ENCODE measurements around the gene PYGB.

PYGB gene

DNA sequence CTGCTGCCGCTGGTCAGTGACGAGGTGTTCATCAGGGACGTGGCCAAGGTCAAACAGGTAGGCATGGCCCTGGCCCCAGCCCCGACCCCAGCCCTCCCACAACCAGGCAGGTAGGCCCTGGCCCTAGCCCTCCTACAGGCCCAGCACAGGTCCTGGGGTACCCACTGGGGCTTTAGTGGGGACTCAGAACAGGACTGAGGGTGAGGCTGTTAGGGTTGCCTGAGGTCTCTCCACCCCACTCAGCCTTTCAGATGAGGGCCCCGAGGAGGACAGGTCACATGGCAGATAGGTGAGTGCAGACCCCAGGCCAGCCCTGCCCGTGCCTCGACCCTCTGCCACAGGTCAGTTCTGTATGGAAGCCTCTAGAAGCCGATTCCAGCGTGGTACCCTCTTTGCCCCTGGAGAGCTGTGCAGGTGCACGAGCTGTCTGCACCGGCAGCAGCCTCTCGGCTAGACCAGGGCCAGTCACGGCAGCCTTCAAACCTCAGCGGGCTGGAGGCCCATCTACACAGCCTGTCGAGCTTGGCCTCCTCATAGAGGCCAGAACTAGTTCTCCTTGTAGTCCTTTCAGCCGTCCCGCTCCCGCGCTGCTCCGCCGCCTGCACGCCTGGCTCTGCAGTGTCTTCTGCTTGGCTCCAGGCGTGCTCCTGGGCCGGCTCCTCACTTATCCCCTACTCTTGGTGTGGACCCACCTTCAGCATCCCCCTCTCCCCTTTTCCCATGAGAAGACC, 35.5 kb downstream of the PYGB start:
- peak; percentile 7 for DNase-seq

DNA sequence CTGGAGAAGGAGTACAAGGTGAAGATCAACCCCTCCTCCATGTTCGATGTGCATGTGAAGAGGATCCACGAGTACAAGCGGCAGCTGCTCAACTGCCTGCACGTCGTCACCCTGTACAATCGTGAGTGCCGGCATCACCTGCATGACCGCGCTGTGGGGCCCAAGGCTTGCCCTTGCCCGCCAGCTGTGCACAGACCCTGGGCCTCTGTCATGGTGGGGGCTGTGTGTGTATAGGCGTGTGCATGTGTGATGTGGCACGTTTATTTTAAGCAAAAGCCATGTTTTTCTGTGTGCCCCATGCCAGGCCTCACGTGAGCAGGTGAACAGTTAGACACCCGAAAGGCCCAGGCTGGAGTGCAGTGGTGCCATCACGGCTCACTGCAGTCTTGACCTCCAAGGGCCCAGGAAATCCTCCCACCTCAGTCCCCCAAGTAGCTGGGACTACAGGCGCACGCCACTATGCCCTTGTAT, 36.3 kb downstream of the PYGB start:
- DNase-seq = peak; percentile 9

DNA sequence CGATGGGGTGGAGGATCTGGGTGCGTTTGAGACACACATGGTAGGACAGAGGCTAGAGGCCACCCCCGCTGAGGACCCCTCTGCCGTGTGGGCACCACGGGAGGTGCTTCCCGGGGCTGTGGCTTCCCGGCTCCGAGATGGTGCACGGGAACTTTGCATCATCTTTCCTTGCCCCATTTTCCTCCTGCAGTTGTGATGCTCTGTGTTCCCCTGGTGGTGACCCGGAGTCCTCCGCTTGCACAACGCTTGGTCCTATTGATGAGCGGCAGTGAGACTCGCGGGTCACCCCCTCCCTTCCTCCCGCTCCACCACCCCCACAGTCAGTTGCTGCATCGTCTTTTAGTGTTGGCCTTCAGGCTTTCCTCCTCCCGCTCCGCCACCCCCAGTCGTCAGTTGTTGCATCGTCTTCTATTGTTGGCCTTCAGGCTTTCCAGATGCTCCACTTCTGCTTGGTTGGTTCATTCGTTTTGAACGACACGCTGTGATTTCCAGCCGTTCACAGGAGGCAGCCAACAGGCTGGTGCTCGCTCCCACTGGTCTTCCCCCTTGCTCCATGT, 37.3 kb downstream of the PYGB start:
- peak; percentile 7 for DNase-seq

DNA sequence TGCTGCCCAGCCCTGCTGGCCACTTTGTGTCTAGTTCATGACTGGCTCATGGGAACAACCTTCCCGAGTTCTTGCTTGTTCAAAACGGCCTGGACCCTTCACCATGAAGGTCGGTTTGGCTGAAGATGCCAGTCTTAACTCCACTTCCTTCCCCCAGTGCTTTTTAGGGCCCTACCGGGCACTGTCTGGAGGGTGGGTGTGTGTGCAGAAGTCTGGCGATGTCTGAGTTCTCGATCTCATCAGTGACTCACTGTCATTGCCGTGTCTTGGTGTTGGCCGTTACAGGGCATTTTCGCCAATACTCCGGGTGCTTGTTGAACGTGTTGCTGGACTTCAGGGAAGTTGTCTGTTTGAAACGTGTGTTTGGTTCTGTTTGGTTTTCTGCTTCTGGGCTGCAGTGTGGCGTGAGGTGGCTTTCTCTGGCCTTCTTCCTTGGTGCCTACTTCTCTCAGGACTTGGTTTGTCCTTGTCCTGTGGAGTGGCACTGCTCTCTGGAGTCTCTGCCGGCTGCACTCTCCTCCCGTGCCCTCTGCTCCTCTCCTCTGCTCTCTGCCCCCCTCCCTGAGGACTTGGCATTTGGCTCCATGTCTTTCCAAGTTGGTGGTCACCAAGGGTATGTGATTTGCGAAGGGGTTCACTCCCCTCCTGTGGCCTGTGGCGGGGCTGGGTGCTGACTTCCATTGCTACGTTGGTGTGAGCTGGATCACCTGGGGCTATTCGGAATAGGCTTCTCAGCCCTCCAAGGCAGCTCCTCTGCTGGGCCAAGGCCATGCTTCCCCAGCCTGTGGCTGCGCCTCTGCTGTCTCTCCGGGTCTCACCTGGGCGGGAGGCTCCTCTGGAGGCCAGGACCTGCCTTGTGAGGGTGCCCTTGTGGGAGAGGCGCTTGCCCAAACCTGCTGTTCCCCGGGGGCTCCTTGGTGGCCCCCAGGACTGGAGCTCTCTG, 38.2 kb downstream of the PYGB start:
- DNase-seq = peak; percentile 9

DNA sequence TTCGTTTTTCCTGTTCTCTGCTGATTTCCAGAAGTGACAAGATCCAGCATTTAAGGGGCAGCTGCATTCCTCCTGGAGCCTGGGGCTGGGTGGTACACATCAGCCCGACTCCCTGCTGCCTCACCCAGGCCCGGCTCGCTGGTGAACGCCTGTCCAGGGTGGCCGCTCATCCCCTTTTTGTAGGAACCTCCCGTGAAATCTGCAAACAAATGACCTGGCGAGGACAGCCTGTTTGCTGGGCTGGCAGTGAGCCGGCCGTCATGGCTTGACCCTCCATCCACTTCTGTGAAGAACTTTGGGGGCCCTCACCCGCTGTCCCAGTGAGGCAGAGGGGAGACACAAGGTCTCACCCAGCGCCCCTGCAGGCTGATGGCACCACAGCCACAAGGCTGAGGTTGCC, 39.0 kb downstream of the PYGB start:
- DNase-seq = peak; percentile 4

DNA sequence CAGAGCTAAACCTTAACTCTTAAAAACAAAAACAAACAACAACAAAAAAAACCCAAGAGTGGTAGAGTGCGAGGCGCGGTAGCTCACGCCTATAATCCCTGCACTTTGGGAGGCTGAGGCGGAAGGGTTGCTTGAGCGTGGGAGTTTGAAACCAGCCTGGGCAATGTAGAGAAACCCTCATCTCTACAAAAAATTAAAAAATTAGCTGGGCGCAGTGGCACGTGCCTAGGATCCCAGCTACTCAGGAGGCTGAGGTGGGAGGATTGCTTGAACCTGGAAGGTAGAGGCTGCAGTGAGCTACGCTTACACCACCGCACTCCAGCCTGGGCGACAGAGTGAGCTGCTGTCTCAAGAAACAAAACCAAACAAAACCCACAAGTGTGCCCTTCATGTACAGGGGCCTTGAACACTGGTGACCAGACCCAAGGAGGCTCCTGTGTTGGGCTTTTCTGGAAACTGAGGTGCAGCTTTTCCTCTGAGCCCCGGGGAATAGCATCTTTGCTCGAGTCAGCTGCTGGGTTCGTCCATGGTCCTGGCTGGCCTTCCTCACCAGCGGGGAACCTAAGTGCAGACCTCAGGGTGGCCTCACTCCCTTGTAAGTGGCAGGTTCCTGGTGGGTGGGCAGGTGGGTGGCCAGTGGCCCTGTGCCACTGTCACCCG, 39.9 kb downstream of the PYGB start:
- peak; percentile 2 for DNase-seq

DNA sequence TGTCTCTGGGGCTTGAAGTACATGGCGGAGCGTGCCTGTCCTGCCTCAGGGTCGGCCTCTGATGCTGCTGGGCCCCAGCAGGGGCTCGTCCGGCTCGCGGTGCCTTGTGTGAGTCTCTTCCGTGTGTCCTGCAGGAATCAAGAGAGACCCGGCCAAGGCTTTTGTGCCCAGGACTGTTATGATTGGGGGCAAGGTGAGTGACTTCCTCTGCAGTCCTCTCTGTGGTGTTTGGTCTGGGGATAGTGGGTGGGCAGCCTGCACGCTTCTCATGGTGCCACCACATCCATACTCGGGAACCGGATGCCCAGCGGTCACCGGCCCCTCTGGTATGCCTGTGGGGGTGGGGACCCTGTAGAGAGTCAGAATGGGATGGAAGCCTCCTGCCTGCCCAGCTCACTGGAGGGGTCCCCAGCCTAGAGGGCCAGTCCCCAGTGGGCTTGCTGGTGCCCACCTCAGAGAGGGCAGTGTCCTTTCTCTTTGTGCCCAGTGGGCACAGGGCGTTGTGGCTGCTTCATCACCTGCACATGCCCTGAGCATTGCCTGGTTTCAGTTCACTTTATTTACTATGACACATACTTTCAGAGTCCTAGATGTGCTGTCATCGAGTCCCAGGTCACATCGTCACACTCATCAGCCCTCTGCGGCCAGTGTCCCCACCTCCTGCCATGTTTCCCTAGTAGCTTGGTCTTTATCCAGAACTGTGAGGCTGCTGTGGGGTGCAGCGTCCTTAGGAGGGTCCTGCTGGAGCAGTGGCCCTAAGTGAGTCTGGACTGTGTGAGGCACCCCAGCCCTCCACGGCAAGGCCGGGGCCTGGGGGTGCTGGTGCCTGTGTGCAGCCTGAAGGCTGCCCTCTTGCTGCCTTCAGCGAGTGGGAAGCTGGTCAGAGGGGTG, 40.7 kb downstream of the PYGB start:
- peak; percentile 4 for DNase-seq

DNA sequence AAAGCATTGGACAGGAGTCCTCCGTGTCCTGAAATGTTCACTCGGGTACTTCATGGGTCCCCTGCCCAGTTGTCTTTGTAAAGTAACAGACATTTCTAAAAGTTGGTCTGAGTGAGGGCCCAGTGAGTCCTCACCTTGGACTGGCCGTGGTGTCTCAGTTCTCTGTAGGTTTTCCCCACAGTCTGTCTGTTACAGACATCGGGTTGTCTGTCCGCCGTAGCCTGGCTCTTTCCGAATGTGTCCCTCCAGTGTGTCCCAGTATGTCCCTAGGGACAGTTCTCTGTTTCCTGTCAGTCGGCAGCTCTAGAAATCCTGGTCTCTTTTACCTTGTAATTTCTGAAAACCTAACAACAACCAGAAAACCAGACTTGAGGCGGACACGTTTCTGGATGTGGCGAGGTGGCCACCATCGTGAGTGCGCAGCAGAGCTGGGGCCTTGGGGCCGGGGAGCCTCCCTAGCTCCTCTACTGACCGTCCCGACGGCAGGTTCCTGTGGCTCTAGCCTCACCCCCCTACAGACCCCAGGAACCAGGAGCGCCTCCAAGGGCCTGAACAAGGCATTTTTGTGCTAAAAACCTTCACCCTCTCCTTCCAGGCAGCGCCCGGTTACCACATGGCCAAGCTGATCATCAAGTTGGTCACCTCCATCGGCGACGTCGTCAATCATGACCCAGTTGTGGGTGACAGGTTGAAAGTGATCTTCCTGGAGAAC, 42.2 kb downstream of the PYGB start:
- DNase-seq = no peak

DNA sequence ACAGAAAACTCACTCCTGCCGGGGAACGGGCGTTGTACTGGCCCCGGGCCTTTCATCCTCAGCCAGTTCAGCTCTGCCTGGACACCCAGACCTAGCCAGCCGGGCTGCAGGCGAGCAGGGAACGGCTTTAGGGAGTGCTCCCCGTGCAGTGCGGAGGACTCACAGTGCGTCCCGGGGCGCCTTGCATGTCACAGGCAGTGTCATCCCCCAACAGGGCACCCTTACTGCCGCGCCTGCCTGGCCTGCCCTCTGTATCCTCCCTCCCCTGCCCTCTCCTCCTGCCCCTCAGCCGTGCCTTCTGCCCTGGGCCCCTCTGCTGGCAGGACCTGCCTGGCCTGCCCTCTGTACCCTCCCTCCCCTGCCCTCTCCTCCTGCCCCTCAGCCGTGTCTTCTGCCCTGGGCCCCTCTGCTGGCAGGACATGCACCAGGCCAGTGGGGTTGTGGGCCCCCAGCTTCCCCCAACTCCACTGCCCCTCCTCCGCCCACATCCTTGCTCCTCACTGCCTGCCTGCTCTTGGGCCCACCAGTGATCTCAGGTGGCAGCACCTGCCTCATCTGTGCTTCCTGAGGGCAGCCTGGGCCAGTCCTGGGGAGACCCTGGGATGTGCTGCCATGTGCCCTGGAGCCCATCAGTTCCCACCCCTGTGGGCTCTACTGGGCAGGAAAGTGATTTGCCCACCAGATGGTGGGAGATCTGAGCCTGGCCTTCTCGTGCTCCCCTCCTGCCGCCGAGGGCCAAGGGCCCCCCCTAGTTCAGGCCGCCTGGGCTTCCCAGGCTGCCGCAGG, 43.0 kb downstream of the PYGB start:
- DNase-seq = no peak

DNA sequence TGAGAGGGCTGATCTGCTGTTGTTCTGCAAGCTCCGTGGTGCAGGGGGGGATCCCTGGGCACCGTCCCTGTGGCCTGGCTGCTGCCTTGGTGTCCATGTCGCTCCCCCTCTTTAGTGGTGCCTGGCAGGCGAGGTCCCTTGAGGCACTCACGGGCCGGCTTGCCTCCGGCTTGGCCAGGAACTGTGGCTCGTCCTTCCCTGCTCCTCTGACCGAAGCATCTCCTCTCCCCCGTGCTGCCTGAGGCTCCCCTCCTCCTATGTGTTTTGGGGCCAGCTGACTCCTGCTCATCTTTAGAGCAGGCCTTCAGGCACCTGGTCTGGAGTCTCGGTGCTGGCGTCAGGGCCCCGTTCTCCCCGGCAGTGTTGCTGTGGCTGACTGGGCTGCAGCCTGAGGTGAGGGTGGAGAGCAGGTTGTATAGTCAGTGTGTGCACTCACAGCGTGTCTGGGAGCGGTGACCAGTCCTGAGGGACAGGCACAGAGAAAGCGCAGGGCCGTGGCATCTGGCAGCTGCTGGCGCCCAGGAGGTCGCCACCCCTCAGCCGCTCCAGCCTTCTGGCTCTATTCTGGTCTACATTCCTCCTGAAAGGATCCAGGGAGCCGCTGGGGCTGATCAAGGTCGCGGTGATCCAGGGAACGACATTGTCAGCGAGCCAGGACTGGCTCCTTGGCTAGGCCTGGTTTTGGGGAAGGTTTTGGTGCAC, 43.7 kb downstream of the PYGB start:
- no peak for DNase-seq

DNA sequence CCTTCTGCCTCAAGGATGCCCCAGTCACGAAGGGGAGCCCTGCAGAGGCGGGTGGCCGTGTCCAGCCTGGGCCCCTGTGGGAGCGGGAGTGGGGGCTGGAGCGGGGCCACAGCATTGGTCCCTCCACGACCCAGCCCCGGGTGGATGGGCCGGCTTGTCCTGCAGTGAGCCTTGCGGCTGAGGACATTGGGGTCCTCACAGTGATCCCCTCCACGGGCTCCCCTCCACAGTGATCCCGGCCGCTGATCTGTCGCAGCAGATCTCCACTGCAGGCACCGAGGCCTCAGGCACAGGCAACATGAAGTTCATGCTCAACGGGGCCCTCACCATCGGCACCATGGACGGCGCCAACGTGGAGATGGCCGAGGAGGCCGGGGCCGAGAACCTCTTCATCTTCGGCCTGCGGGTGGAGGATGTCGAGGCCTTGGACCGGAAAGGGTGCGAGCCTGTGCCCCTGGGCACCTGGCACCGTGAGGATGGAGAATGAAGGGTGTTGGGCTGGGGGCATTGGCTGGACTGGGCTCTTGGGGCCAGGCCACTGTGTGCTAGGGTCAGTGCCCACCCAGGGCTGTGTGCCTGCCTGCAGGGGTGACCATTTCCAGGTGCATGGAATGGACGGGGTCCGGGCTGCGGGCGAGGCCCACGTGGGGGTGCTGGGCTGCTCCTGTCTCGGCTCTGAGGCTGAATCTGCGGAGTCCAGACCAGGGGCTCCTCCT, 44.4 kb downstream of the PYGB start:
- no peak for DNase-seq

DNA sequence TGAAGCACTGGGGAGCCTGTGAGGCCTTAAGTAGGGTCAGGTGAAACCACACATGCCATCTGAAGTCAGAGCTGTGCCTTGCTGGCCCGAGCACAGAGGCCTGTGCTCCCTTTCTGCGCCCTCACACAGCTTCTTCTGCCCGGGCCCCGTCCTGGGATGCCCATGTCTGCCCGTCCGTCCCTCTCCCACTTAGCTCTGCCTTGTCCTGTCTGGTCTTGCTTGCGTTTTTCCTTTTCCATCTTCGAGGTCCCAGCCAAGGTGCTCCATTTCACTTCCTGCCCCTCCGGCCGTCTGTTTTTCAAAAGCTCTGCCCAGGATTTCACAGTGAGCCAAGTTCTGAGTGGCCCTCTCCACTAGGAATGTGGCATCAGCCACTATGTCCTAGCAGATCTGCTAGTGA, 45.6 kb downstream of the PYGB start:
- no peak for DNase-seq

DNA sequence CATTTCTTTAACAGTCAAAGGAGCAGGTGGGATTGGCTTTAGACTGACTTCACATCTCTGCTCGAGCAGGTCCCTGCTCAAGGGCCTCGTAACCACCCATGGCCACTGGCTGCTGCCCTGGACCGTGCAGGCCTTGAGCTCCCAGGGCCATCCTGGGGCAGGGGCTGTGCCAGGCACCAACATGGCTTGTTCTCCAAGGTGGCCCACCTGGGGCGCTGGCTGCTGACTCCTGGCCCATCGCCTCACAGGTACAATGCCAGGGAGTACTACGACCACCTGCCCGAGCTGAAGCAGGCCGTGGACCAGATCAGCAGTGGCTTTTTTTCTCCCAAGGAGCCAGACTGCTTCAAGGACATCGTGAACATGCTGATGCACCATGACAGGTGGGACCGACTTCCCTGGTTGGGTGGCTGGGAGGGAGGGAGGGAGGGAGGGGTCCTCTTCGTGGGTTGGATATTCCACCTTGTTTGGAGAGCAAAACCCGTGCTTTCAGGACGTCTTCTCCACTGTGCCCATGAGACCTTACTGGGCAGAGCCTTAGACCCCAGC, 46.1 kb downstream of the PYGB start:
- no peak for DNase-seq

DNA sequence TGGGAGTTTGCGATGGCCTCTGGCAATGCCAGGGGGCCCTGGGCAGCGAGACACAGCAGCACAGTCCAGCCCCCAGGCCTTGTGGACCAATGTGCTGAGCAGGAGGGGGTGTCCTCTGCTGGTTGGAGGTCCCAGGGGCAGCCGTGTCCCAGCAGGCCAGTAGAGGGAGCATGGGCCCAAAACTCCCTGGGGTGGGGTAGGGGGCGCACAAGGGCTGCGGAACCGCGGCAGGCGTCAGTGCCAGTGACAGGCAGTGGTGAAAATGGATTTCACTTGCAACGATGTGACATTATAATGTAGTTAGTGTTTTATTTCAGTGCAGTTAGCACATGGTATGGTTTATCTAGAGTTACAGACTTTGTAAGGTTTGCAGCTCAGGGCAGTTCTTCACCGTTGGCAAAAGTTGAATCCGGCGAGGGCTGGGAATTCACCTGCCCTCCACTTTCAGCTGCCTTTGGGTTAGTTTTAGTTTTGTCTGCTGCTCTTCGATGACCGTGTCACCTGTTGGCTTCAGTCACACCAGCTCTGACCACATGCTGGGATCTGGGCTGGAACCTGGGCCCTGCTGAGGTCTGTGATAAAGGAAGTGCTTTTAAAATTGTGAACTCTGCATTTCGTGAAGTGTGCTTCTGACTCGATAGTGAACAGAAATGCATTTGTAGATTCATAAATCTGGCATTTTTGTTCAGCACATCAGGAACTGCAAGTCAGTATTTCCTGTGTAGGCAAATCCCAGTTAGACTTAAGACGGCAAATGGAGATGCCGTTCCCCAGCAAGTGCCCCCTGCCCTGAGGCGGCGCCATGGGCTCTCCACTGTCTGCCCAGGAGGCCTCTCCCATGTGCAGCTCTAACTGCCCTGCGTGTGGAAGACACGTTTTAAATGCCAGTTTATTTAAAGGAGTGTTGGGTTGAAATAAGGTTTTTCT, 46.8 kb downstream of the PYGB start:
- peak; percentile 69 for DNase-seq

DNA sequence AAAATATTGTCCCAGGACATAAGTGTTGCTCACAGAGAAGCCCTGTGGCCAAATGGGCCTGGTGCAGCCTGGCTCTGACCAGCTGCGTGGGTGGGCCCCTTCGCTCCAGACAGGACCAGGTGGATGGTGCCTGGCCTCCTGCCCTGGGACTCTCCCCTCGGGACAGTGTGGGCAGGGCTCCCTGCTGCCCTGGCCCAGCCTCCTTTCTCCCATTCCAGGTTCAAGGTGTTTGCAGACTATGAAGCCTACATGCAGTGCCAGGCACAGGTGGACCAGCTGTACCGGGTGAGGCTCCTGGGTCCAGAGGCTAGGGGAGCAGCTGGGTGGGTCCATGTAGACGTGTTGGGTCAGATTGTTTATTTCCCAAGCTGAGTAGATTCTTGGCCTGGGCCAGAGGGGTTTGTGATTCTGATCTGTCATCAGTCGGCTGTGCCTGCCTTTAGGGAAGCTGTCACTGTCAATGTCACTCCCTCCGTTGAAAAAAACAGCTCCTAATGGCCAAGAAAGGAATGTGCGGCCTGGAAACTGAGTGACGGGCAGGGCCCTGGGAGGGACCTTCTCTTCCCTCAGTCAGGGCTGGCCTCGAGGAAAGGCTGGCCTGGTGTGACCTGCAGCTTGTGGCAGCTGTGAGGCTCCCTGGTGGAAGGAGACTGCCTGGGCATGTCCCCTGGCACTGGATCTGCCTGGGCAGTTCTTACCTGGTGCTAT, 47.7 kb downstream of the PYGB start:
- DNase-seq = no peak

DNA sequence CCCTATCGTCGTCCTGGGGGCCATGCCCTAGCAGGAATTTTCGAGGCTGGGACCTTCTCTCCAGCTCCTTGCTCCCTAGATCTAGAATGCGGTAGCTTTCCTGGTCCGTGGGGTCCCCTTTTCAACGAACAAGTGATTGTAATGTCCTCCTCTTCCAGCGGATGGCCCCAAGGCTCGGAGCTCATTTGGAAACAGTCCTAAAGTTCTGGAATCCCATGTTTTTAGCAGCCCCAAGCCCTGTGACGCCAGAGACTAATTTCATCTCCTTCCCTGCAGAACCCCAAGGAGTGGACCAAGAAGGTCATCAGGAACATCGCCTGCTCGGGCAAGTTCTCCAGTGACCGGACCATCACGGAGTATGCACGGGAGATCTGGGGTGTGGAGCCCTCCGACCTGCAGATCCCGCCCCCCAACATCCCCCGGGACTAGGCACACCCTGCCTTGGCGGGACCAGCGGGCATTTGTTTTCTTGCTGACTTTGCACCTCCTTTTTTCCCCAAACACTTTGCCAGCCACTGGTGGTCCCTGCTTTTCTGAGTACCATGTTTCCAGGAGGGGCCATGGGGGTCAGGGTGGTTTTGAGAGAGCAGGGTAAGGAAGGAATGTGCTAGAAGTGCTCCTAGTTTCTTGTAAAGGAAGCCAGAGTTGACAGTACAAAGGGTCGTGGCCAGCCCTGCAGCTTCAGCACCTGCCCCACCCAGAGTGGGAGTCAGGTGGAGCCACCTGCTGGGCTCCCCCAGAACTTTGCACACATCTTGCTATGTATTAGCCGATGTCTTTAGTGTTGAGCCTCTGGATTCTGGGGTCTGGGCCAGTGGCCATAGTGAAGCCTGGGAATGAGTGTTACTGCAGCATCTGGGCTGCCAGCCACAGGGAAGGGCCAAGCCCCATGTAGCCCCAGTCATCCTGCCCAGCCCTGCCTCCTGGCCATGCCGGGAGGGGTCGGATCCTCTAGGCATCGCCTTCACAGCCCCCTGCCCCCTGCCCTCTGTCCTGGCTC, 48.5 kb downstream of the PYGB start:
- peak; percentile 39 for DNase-seq
